T-cell (primary cell): ENCODE data around the gene GATA6. TPM values are rescaled to one million over a fixed set of nuclear protein-coding genes. Genes with fewer than 3 reads are reported as not detected.
A peak's percentile ranks its signal among the peaks of the same experiment; 100 is the strongest.

Experiments used
- ATAC-seq, 4 experiments: fragments of 200-7000 bp in 3 of 4; fragments of 150-1000 bp in 1 of 4; cut with Tn5 transposase; replicated peaks in 1 of 4; 1 replicate in 3 of 4; 2 replicates in 1 of 4; pipeline ENCODE4 v1.10.0; 2021; ENCODE audit warnings: moderate library complexity in 3 of 4, mild to moderate bottlenecking in 2 of 4, moderate number of reproducible peaks in 1 of 4
- CTCF ChIA-PET, 2 donors: fragments of 300-600 bp; sonication (Branson Sonifier 250); formaldehyde crosslinking; loops; one replicate each; lab custom pipeline; 2022; ENCODE audit warnings: antibody characterized with exemption in 2 of 2; lab: Charles Lee
- POLR2A ChIA-PET, 2 donors: fragments of 300-600 bp; sonication (Branson Sonifier 250); formaldehyde crosslinking; loops; one replicate each; lab custom pipeline; 2022; ENCODE audit warnings: antibody characterized with exemption in 2 of 2; lab: Charles Lee
- DNase-seq, 35 experiments: peaks; one replicate each; pipeline versions ENCODE4 v3.0.0 to v3.0.0-alpha.2; 2013 to 2023
- H3K27ac ChIP-seq: one replicate; pipeline ENCODE4 v1.5.1; 2013; ENCODE audit warnings: low read length
- H3K27me3 ChIP-seq, 2 experiments: replicated peaks in 1 of 2; 1 replicate in 1 of 2; 2 replicates in 1 of 2; pipeline versions ENCODE4 v1.6.1 to v1.7.0; 2013; ENCODE audit warnings: low read length in 1 of 2, mixed read lengths in 1 of 2; ENCODE audit not compliant: control insufficient read depth in 2 of 2, insufficient read depth in 2 of 2; ENCODE audit errors: extremely low read depth in 1 of 2
- H3K36me3 ChIP-seq, 2 donors: 1 replicate in 1 of 2; 2 replicates in 1 of 2; pipeline versions ENCODE4 v1.6.1 to v1.7.0; 2013; ENCODE audit warnings: low read length in 1 of 2; ENCODE audit not compliant: control insufficient read depth in 2 of 2, insufficient read depth in 1 of 2; ENCODE audit errors: extremely low read depth in 1 of 2
- H3K4me1 ChIP-seq, 2 experiments: 1 replicate in 1 of 2; 2 replicates in 1 of 2; pipeline versions ENCODE4 v1.6.1 to v1.7.0; 2013; ENCODE audit warnings: low read length in 2 of 2, mixed read lengths in 1 of 2; ENCODE audit not compliant: insufficient read depth in 2 of 2, control insufficient read depth in 1 of 2; ENCODE audit errors: extremely low read depth in 1 of 2
- H3K4me3 ChIP-seq, 2 donors: 1 replicate in 1 of 2; 2 replicates in 1 of 2; pipeline versions ENCODE4 v1.5.1 to v1.7.0; 2013; ENCODE audit warnings: mild to moderate bottlenecking in 2 of 2, low read length in 1 of 2, moderate library complexity in 1 of 2; ENCODE audit not compliant: control insufficient read depth in 1 of 2; ENCODE audit errors: extremely low read depth in 1 of 2
- H3K9me3 ChIP-seq: 2 replicates; pipeline ENCODE4 v1.7.0; 2013
- H3K27ac Mint-ChIP-seq, 2 donors: one replicate each; pipeline ENCODE4 v1.8.0; 2020 to 2021; ENCODE audit warnings: mild to moderate bottlenecking in 2 of 2, mixed read lengths in 2 of 2
- H3K27me3 Mint-ChIP-seq, 2 donors: one replicate each; pipeline ENCODE4 v1.8.0; 2021 to 2022; ENCODE audit warnings: mixed read lengths in 2 of 2
- H3K36me3 Mint-ChIP-seq: one replicate; pipeline ENCODE4 v1.8.0; 2021; ENCODE audit warnings: mixed read lengths
- H3K4me1 Mint-ChIP-seq, 3 donors: one replicate each; pipeline ENCODE4 v1.8.0; 2020 to 2022; ENCODE audit warnings: mixed read lengths in 3 of 3, mild to moderate bottlenecking in 1 of 3
- H3K4me3 Mint-ChIP-seq, 3 donors: one replicate each; pipeline ENCODE4 v1.8.0; 2020 to 2022; ENCODE audit warnings: mild to moderate bottlenecking in 3 of 3, mixed read lengths in 3 of 3, moderate library complexity in 3 of 3
- H3K9me3 Mint-ChIP-seq, 3 donors: one replicate each; pipeline ENCODE4 v1.8.0; 2020 to 2022; ENCODE audit warnings: mixed read lengths in 3 of 3
- WGBS: methylation state at CpG from one replicate; pipeline ENCODE4 v1.1.5; 2013; ENCODE audit warnings: missing lambda C conversion rate; ENCODE audit not compliant: insufficient coverage; 5-methylcytosine and 5-hydroxymethylcytosine counted together
- total RNA-seq, 35 experiments: library from RNA in 6 of 35; stranded (reverse) in 6 of 35; fragments of 120-200 nt in 1 of 35; gene quantifications; one replicate each; pipeline versions ENCODE4 v1.2.1 to v1.2.4 and lab custom pipeline; 2013 to 2026

GATA6 gene
- total RNA-seq, 5 donors from 2014 or later (not counting 1 experiment from before 2014, with no cell fraction given), result 0.13 to 0.96 (median 0.59) TPM

- Mint-ChIP-seq H3K27ac (no peak overlapping the region), H3K36me3 (no peaks in the 10 kb centered on the region), H3K4me3 (no peak overlapping the region), H3K27me3 (peaks cover 7 to 8% of the 10 kb centered on the region in 2 donors), H3K9me3 (peaks cover 0 to 4% (median 2%) of the 10 kb centered on the region in 3 donors), H3K4me1 (no peaks in the 10 kb centered on the region)
- Histone ChIP-seq H3K4me3 (no peak overlapping the region), H3K27ac (no peak overlapping the region), H3K27me3 (peaks cover 0 to 5% of the 10 kb centered on the region in 2 experiments), H3K9me3 (no peaks in the 10 kb centered on the region), H3K36me3 (no peaks in the 10 kb centered on the region), H3K4me1 (no peaks in the 10 kb centered on the region)
- 92% methylated on average over 6 of the region's 12 CpGs for WGBS
- CTCF ChIA-PET, result no interaction called here
- POLR2A ChIA-PET, result interaction anchor here in 1 of 2 donors (0.5 kb wide), 1 partner anchor 151 kb away, joined by 3 read pairs; no protein-coding TSS in a partner anchor
- no peak for DNase-seq
- no peak for ATAC-seq
These were observed 61.1 kb downstream of the GATA6 start for GRCh38 chr18:22230471-22230945.

DNA sequence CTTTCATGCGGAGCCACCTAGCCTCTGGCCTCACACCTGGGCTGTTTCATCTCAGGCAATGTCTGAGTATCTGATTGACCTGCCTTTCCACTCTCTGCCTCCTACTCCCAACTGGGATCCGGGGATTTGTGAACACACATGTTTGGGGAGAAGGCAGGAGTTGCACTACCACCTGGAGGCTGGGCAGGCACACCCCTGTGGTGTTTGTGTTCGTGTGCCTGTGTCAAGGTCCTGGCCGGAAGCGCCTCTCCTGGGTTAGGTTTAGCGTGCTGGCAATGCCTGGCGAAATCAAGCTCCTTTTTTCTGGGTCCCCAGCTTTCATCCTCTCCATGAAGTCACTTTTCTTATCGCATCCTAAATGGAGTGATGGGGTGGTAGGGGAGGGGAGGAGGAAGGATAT is 63.9 kb downstream of the GATA6 start:
- 100% methylated on average over 1 of the region's 8 CpGs for WGBS
- no peak overlapping the region for H3K4me3 ChIP-seq

DNA sequence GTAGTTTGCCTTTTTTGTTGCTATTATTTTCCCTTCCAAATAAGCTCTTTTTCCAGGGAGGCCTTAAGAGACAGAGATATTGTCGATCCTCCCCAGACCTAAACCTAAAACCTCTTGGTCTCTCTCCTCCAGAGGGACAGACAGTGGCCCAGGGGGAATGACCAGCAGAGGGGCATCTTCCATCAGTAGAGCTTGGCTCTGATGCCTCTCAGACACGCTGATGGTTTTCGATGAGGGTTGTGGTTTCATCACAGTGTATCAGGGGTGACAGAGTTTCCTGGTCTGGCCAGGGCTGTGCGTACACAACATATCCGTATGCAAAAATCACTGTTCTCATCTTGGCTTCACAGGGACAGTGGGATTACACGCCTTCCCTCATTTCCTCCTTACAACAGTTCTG is 68.6 kb downstream of the GATA6 start:
- POLR2A ChIA-PET, result interaction anchor here in 1 of 2 donors (0.6 kb wide), 1 partner anchor 10 kb away, joined by 15 read pairs; no protein-coding TSS in a partner anchor
- H3K9me3 Mint-ChIP-seq, result peaks cover 0 to 2% (median 0%) of the 10 kb centered on the region in 3 donors
- peaks cover 0 to 6% of the 10 kb centered on the region in 2 experiments for H3K4me1 ChIP-seq
- H3K4me3 ChIP-seq, result no peak overlapping the region
- H3K9me3 ChIP-seq, result no peaks in the 10 kb centered on the region
- no peaks in the 10 kb centered on the region for H3K27me3 Mint-ChIP-seq
- ATAC-seq (peak in 2 of 4 experiments; percentile 53 to 61), DNase-seq (peak in 25 of 35 experiments; percentile 2 to 68 (median 14))
- peaks cover 0 to 8% (median 5%) of the 10 kb centered on the region in 3 donors for H3K4me1 Mint-ChIP-seq
- no peaks in the 10 kb centered on the region for H3K36me3 ChIP-seq
- no peak overlapping the region for H3K27ac Mint-ChIP-seq
- no peak overlapping the region for H3K27ac ChIP-seq
- no peak overlapping the region for H3K4me3 Mint-ChIP-seq
- no peaks in the 10 kb centered on the region for H3K36me3 Mint-ChIP-seq
- WGBS, result 65% methylated on average over 2 of the region's 6 CpGs
- H3K27me3 ChIP-seq, result no peaks in the 10 kb centered on the region
- CTCF ChIA-PET, result no interaction called here

More for the DNA sequence above, 63.9 kb downstream of the GATA6 start:
- Mint-ChIP-seq H3K27me3 (peaks cover 7 to 8% of the 10 kb centered on the region in 2 donors), H3K27ac (no peak overlapping the region), H3K9me3 (peaks cover 0 to 4% (median 2%) of the 10 kb centered on the region in 3 donors), H3K36me3 (no peaks in the 10 kb centered on the region), H3K4me3 (no peak overlapping the region), H3K4me1 (peaks cover 0 to 5% (median 4%) of the 10 kb centered on the region in 3 donors)
- H3K27ac ChIP-seq, result no peak overlapping the region
- no peaks in the 10 kb centered on the region for H3K9me3 ChIP-seq
- ChIA-PET CTCF (no interaction called here), POLR2A (no interaction called here)
- peaks cover 0 to 3% of the 10 kb centered on the region in 2 experiments for H3K27me3 ChIP-seq
- no peak for DNase-seq
- ATAC-seq, result no peak
- peaks cover 0 to 3% of the 10 kb centered on the region in 2 experiments for H3K4me1 ChIP-seq
- H3K36me3 ChIP-seq, result no peaks in the 10 kb centered on the region

GRCh38 chr18:22238681-22239080 is 69.3 kb downstream of the GATA6 start:
- POLR2A ChIA-PET, result no interaction called here
- WGBS, result 83% methylated on average over 1 of the region's 6 CpGs
- DNase-seq (no peak), ATAC-seq (no peak)
- H3K4me3 Mint-ChIP-seq, result no peak overlapping the region
- no peaks in the 10 kb centered on the region for H3K27me3 Mint-ChIP-seq
- peaks cover 0 to 2% (median 0%) of the 10 kb centered on the region in 3 donors for H3K9me3 Mint-ChIP-seq
- Histone ChIP-seq H3K4me1 (peaks cover 0 to 6% of the 10 kb centered on the region in 2 experiments), H3K4me3 (no peak overlapping the region), H3K27ac (no peak overlapping the region), H3K27me3 (no peaks in the 10 kb centered on the region), H3K36me3 (no peaks in the 10 kb centered on the region), H3K9me3 (no peaks in the 10 kb centered on the region)
- CTCF ChIA-PET, result no interaction called here
- H3K4me1 Mint-ChIP-seq, result peaks cover 0 to 8% (median 5%) of the 10 kb centered on the region in 3 donors
- H3K27ac Mint-ChIP-seq, result no peak overlapping the region
- H3K36me3 Mint-ChIP-seq, result no peaks in the 10 kb centered on the region

- Histone ChIP-seq H3K27me3 (peaks cover 0 to under 1% of the 10 kb centered on the region in 2 experiments), H3K4me3 (no peak overlapping the region), H3K36me3 (no peaks in the 10 kb centered on the region), H3K27ac (no peak overlapping the region), H3K9me3 (no peaks in the 10 kb centered on the region), H3K4me1 (peaks cover 0 to 6% of the 10 kb centered on the region in 2 experiments)
- peaks cover 0 to 8% (median 5%) of the 10 kb centered on the region in 3 donors for H3K4me1 Mint-ChIP-seq
- CTCF ChIA-PET, result no interaction called here
- H3K27me3 Mint-ChIP-seq, result no peaks in the 10 kb centered on the region
- no peak overlapping the region for H3K4me3 Mint-ChIP-seq
- DNase-seq (no peak), ATAC-seq (no peak)
- H3K36me3 Mint-ChIP-seq, result no peaks in the 10 kb centered on the region
- no peaks in the 10 kb centered on the region for H3K9me3 Mint-ChIP-seq
- POLR2A ChIA-PET, result no interaction called here
- WGBS, result 83% methylated on average over 1 of the region's 6 CpGs
- no peak overlapping the region for H3K27ac Mint-ChIP-seq
These were observed 72.6 kb downstream of the GATA6 start for GRCh38 chr18:22241921-22242361.

GRCh38 chr18:22243513-22243912 is 74.1 kb downstream of the GATA6 start:
- ATAC-seq (no peak), DNase-seq (no peak)
- no peak overlapping the region for H3K27ac ChIP-seq
- peaks cover 0 to 4% of the 10 kb centered on the region in 2 experiments for H3K27me3 ChIP-seq
- H3K36me3 ChIP-seq, result no peaks in the 10 kb centered on the region
- H3K9me3 Mint-ChIP-seq, result peaks cover 0 to 1% (median 0%) of the 10 kb centered on the region in 3 donors
- peaks cover 0 to 2% (median 0%) of the 10 kb centered on the region in 3 donors for H3K4me1 Mint-ChIP-seq
- H3K36me3 Mint-ChIP-seq, result no peaks in the 10 kb centered on the region
- ChIA-PET POLR2A (no interaction called here), CTCF (no interaction called here)
- WGBS, result 80% methylated on average over 1 of the region's 3 CpGs
- H3K27ac Mint-ChIP-seq, result no peak overlapping the region
- H3K4me3 ChIP-seq, result no peak overlapping the region
- no peak overlapping the region for H3K4me3 Mint-ChIP-seq
- no peaks in the 10 kb centered on the region for H3K27me3 Mint-ChIP-seq
- H3K4me1 ChIP-seq, result peaks cover 0 to 2% of the 10 kb centered on the region in 2 experiments
- H3K9me3 ChIP-seq, result no peaks in the 10 kb centered on the region
